GM19043 (cell line): ENCODE results near the gene CSTF2.

Source experiments
- ATAC-seq: cut with Tn5 transposase; IDR thresholded peaks from one replicate; pipeline ENCODE4 v1.9.1; 2021; ENCODE audit warnings: low read depth; ENCODE audit not compliant: unreplicated experiment

CSTF2 gene

GRCh38 chrX:100870527-100870926 is 50.3 kb downstream of the CSTF2 start:
- no peak for ATAC-seq

- ATAC-seq, result no peak
These were observed 51.7 kb downstream of the CSTF2 start for GRCh38 chrX:100871594-100872560.

- ATAC-seq, result no peak
These were observed 54.1 kb downstream of the CSTF2 start, which contains the start of gene NOX1 for GRCh38 chrX:100874325-100874724. Gene NOX1, minus strand, starts transcription at chrX:100874359. Its CDS starts 220 bp downstream, at chrX:100874139.

- ATAC-seq, result no peak
These were observed 60.2 kb downstream of the CSTF2 start for GRCh38 chrX:100880368-100880767.

GRCh38 chrX:100883654-100884053 is 63.5 kb downstream of the CSTF2 start:
- ATAC-seq, result no peak
